HL-60/S4 (cell line): Measurements from ENCODE around the gene MYOF.

Experiments used
- in situ Hi-C: fragments of 300-500 bp; cut with MboI; formaldehyde crosslinking; loops from 2 replicates; pipeline ENCODE4 v1.14.3; 2022; ENCODE audit warnings: low sequenced_read_pairs

MYOF gene

DNA sequence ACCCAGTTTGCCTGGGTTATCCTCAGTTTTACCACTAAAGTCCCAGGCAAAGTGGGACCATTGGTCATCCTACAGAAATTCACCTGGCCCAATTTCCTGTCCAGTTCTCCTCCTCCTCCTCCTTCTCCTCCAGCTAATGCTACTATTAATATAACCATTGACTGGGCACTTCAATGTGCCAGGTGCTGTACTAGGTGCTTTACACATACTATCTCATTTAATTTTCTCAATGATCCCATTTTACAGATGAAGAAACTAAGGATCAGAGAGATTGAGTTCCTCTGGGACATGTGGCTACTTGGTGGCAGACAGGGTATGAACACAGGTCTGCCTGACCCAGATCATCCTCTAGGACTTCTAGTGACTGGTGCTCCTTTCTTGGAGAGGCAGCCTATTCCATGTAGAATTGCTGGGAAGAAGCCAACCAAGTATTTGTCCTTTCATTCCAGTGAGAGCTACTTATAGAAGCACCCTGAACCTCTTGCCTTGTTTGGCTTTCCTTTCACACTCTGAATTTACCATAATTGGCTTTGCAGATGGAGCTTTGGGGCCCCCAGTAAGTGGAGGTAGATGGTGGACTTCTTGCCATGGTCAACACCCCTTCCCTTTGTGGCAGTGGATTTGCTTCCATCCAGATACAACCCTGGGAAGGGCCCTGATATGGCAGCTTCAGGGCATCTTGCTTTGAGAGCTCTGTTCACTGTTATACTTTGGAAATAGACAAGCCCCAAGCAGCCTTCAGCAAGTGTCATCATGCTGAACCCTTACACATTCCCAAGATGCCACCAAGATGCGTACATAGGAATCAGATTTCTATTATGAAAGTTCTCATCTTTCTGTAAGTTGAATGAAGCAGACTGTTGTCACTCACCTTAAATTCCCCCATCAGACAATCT is 78.7 kb downstream of the MYOF start:
- in situ Hi-C loops, result no loop called here

DNA sequence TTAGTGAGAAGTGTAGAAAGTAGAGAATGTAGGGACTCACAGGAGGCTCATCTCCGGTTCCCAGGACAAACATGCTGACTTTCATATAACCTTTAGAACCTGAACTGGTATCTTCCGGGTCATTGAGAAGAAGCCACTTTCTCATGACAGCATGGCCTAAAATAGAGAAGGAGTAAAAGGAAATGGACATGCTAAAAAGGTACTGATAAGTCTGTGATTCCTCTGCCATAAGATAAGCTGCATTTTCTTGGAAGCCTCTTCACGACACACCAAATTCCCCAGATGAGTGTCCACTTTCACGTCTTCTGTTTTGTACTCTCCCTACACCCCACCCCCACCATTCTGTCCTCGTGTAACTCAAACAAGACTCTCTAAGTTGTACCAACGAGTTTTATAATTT is 79.9 kb downstream of the MYOF start:
- in situ Hi-C loops, result no loop called here

DNA sequence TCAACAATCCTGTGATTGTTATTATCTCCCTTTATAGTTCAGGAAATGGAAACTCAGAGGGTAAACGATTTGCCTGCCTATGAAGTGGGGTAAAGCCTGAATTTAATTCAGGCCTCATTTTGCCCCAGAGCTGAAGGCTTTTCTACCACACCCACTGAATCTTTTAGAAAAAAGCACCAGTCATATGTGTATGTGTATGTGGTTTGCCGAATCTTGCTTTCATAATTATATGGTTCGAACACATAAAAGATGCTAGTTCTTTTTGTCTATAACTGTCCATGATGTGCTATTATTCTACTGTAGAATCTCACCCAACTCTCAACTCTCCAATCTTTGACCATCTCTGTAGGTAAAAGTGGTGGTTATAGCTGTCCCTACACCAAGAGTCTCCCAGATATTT is 83.6 kb downstream of the MYOF start:
- in situ Hi-C loops, result no loop called here

DNA sequence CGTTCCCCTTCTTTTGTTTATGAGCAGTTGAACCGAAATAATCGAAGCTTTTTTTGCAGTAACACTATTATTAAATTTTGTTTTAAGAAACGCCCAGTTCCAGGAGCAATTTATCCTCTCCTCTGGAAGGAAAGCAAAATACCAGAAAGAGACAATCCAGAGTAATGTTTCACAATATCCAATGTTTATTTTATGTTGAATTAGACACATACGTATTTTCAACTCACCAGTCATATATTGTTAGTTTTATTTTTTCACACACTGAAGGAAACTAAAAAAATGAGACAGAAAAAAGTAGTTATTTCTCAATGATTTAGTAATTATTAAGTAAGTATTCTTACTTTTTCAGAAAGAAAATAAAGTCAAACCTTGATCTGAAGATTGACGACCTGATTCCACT is 85.1 kb downstream of the MYOF start:
- in situ Hi-C loops, result no loop called here

DNA sequence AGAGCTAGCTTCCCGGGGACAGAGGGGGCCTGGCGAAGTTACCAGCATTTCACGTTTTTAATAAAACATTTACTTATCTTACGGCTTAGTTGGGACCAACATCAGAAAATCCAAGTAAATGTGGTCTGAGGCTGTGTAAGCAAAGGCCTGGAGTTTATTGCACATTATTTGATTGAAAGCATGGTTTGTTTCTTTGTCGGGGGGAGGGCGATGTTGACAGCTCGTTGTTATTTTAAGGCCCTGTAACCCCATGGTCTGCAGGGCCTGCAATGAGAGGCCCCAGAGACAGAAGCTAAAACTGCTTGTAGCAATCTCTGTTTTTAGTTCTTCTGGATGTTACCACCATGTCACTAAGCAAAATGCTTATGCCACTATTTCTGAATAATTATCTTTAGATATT is 88.9 kb downstream of the MYOF start:
- in situ Hi-C loops, result no loop called here

DNA sequence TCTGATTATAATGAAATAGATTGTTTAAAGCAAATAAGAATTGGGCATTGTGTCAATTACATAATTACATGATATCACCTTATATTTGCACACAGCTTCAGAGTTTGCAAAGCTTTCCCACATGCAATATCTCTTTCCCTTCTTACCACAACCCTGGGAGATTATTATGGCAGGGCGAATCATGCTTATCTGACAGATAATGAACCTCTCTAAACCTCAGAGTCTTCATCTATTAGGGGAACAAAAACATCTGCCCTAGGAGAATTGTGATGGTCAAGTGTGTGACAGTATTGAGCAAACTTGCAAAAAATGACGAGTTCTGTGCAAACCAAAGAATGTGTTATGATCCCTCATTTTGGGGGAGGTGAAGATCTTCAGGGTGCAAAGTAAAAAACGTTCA is 90.0 kb downstream of the MYOF start:
- in situ Hi-C loops, result no loop called here

DNA sequence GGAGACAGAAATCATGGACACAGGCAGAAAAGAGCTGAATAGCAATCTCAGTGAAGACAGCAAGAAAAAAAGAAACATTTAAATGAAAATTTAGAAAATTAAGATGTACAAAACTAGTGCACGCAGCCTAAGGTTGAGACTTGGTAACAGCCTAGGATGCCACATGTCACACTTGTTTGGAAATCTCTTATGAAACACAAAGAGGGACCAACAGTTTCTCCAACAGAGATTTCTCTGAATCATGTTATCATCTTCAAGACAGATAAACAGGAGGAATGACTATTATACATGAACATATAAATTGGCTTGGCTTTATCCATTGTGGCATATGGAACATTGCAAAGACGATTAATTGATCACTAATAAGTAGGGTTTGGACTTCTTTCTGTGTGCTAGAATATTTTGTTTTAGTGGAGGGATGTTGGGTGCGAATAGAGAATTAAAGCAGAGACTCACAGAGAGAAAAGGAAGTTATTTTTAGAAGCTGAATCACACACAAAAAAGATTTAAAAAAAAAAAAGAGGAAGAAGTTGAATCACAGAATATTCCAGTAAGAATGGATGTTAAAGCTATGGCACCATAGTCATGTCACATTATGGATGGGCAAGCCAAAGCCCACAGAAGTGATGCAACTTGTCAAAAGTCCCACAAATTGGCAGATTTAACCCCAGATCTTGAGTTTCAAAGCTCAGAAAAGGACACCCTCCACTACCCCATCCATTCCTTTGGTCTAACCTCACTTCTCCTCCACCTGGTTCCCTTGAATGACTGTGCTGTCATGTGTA is 91.6 kb downstream of the MYOF start:
- in situ Hi-C loops, result no loop called here

DNA sequence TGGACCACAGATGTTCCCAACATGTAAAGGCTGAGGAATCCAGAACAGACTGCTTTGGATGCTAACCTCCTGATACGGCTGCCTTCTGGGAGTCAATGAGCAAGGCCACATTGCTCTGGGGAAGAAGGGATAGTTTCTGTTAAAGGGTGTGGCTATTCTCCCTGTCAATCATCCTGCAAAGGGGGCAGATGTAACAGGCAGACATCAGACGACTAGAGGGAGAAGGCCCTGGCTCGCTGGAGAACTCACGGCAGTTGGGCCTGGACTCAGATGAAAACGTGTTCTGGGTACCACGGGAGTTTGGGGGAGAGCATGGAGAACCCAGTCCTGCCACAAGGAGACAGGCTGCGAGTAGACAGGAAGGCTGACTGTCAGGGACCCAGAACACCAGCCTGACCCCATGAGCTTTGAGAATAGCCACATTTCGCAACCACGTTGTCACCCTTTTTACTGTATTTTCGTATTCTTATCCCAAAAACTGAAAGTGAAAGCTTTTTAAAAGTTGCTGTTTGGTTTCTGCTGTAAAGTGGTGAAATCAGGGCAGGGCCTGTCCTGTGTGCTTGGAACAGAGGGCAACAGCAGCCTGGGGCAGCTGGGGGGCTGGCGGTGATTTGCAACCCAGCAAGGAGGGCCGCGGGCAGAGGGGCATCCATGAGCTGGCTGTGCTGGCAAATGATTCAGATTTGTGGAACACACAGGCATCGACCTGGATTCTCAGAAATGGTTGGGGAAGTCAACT is 95.3 kb downstream of the MYOF start:
- in situ Hi-C loops, result no loop called here

DNA sequence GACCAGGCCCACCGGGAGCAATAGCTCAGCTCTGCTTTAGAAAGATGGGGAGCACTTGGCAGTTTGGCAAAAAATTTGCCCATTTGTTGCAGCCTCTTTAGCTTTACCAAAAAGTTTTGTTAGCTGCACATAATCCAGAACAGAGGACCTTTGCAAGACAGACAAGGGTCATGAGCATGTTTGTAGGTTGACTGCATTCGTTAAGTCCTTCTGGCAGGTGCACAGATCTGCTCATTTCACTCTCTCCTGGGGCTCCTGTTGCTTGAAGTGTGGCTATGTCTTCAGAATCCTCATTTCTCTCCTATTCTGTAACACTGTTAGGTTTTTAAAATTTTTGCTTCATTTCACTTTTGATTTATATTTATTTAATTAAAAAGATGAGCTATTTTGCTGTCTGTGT is 96.8 kb downstream of the MYOF start:
- in situ Hi-C loops, result no loop called here

DNA sequence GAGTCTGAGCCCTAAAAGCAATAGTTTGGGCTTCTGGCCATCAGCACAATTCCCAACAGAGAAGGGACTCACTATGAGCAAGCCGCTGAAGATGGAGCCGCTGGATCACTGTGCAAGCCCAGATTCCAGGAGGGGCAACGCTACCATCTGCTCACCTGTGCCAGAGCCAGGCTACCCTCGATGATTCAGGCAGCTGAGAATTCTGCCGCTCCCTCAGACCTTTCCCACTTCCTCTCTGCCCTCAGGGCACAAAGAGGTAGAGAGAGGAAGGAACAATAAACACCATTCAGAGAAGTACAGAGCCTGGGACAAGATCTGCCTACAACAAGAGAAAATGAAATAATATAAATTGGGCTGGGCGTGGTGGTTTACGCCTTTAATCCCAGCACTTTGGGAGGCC is 98.1 kb downstream of the MYOF start:
- in situ Hi-C loops, result no loop called here

DNA sequence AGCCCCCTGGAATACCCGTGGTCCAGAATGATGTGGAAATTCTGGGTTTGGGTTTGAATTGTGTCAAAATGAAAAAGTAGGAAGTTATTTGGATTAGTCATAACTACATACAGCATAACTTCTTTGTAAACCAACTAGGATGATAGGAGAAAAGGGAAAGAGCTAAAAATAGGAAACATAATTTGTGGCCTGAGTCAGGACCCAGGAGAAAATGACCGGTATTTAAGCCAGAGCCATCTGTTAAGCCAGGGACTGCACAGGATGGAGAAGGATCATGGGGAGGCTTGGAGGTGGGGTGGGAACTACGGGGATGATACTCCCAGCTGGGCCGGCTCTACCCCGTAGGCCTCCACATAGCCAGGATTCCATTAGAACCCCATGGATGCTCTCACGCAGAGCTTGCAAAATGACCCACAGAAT is 98.6 kb downstream of the MYOF start:
- in situ Hi-C loops, result no loop called here

DNA sequence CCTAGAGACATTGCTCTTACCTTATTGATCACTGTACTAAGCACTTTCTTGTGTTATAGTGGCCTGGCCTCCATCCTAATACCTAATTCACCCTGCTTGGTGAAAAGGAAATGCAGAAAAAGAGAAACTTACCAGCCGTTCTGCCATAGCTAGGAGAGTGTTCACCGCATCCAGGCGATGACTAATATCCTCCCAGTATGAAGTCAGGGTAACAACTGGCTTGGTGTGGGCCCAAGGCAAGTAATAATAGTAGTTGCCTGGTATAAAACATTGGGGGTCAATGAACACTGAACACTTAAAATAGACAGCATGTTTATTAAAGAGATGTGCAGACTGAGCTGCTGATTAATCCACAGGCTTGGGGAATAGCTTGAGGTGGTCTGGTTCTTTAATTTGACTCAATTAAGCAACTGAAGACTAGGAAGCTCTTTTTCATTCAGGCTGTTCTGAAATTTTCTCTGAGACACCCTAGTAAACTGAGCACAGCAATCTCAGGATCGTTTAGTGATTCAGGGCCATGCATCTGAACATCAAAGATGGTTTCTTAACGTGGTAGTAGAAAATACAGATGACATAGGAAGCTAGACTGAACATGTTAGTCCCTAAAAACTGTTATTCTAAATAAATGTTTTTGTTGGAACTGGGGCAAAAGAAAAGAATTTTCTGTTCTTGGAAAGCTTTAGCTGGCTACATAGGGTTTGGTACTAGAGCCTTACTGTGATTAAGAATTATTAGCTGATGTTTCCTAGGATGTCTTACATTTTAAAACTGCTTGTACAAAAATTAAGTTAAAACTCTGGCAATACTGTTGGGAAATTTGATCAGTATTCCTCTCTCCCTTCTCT is 102.2 kb downstream of the MYOF start:
- in situ Hi-C loops, result loop anchor here (5.0 kb wide), 1 partner anchor 97 kb away; no protein-coding TSS in a partner anchor

DNA sequence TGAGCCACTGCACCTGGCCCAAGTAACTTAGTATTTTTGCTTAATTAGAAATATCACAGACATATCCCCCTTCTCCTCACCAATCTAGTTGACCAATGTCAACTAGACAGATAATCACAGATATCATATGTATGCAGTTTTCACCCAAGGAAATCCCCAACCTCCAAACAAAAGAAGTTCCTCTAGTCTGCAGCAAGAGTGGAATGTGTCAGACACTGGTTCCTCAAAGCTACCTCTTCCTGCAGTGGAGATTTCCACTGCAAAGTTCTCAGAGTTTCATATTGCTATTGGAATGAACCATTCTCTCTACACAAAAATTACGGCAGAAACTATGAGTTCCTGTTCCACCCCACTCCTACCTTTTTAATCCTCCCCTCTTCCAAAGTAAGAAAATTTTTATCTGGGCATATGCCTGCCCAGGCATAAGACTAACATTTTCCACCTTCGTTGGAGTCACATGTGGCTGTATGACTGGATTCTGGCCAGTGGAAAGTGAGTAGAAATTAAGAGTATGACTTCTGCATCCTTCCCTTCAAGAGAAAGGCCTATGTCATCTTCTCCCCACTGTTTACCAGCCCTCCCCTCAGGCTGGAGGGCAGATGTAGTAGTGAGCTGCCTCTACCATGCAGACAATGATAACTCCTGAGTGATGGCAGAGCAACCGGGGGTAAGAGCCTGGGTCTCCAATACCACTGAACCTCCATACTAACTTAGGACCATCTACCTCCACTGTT is 103.0 kb downstream of the MYOF start:
- in situ Hi-C loops, result loop anchor here (5.0 kb wide), 1 partner anchor 98 kb away; no protein-coding TSS in a partner anchor

DNA sequence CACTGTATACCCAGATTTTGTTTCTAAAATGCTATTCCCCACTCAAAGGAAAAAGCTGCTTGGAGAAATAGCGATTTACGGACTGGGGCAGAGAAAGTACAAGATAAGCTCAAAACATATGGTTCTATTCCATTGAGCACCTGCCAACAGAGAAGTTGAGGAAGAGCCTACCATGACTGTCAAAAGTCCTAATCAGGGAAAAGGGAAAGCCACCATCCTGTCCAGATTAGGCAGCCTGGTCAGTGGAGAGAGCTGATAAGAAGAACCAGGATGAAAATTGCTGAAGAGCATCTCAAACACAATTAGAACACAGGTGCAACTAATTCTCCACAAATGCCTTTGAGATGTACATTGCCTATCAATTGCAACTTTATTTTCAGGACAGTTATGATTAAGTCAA is 104.1 kb downstream of the MYOF start:
- in situ Hi-C loops, result loop anchor here (5.0 kb wide), 1 partner anchor 99 kb away; no protein-coding TSS in a partner anchor

DNA sequence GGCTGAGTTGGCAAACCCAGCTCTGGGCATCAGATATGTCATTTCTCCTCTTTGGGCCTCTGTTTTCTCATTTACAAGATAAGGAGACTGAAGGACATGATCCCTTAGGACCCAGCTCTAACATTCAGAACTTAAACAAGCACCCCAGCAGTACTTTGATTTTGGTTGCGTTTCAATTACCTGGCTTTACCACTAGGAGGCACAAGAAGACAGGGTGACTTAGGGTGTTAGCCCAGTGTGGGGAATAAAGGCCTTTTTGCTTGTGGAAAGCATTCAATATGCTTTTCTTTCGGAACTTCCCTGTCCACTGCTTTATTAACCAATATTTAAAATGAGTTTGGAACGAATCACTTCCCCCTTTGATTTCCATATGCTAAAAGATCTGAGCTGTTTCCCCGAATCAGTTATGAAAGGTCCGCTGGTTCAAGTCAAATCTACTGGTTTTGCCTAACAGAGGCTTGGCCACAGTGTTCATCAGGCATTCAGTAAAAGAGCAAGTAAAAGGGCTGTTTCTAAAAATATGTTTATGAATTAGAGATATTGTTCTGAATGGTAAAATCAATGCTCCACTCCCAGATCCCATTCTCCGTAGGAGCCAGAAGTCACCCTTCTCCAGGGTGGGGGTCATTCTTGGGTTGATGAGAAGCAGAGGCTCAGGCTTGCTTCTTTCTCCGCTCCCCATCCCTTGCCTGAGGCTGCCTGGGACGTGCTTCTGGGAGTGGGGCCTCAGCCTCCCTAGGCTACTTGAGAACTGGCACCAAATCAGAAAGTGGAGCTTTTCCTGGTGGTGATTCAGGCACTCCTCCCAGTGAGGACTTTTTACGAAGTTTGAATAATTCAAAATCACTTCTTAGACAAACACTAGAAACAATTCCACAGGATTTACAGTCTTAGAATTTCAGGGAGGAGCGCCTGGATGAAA is 105.5 kb downstream of the MYOF start:
- in situ Hi-C loops, result loop anchor here (5.0 kb wide), 1 partner anchor 101 kb away; no protein-coding TSS in a partner anchor

DNA sequence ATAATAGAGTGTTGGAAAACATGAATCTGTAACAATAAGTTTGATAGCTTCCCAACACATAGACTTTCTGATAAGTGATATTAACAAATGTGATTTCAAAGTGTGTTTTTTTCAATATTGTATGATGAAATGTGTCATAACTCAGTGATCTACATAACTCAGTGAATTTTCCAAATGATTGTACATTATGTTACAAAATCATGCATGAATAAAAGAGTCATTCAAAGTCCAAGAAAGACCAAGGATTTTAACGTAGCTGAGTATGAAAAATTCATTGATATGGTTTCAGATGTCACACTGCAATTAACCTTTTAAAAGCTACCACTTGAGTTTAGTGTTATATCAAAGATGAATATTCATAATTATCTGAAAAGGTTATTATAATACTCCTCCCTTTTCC is 111.2 kb downstream of the MYOF start:
- in situ Hi-C loops, result no loop called here

DNA sequence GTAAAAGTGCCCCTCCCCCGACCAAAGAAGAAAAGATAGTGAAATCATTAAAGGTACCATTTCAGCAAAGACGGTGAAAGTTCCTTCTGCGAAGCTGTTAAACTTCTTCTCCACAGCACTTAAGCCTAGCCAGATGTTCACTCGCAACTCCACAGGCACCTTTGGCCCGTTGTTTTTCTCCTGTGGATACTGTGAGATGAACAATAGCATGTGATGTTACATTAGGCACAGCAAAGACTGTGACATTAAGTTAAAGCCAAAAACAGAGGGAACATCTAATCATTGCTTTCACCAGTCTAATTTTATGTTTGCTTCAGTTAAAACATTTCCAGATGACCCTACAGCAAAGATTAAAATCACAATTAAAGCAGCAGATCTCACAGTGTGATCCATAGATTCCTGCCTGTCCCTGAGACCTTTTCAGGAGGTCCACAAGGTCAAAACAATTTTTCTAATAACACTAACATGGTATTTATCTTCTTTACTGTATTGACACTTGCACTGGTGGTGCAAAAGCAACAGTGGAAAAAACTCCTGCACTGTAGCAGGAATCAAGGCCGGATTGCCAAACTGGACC is 112.5 kb downstream of the MYOF start:
- in situ Hi-C loops, result no loop called here

DNA sequence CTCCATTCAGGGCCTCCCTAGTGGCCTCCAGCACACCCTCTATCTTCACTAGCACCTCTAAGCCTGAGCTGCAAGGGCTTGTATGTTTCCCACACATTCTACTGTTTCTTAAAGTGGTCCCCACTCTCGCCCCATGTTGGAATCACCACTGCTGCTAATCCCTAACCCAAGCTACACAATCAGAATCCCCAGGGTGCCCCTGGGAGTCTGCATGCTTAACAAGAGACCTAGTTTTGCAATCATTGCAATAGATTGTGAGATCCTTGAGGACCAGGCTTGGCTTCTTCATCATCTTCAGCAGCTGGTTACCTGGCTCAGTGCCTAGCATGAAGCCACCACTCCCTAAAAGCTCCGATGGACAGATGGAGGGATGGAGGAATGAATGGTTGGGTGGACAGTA is 113.9 kb downstream of the MYOF start:
- in situ Hi-C loops, result no loop called here
